HG03039 (cell line): Measurements from ENCODE around the gene IL18RAP.

ENCODE experiments used
- ATAC-seq: cut with Tn5 transposase; IDR thresholded peaks from one replicate; pipeline ENCODE4 v1.9.1; 2021; ENCODE audit warnings: mild to moderate bottlenecking, moderate library complexity; ENCODE audit not compliant: unreplicated experiment

Gene IL18RAP

GRCh38 chr2:102451968-102452367 is 29.0 kb downstream of the IL18RAP start:
- ATAC-seq: no peak

GRCh38 chr2:102453501-102453900 is 30.5 kb downstream of the IL18RAP start:
- no peak for ATAC-seq

GRCh38 chr2:102455061-102455670 is 32.2 kb downstream of the IL18RAP start:
- ATAC-seq: no peak

- ATAC-seq: no peak
These were observed 37.5 kb downstream of the IL18RAP start for GRCh38 chr2:102460467-102460866.

GRCh38 chr2:102461188-102461587 is 38.2 kb downstream of the IL18RAP start:
- ATAC-seq: no peak

GRCh38 chr2:102463160-102463559 is 40.2 kb downstream of the IL18RAP start:
- ATAC-seq: no peak

GRCh38 chr2:102470168-102470567 is 47.2 kb downstream of the IL18RAP start:
- ATAC-seq: no peak

- ATAC-seq: no peak
These were observed 50.1 kb downstream of the IL18RAP start, which contains the start of gene SLC9A4 for GRCh38 chr2:102473020-102473419. TSS of gene SLC9A4 (plus strand) at chr2:102473226. CDS start at chr2:102473760, 534 bp downstream.

GRCh38 chr2:102473631-102474030 is 50.7 kb downstream of the IL18RAP start:
- ATAC-seq: no peak

- no peak for ATAC-seq
These were observed 51.8 kb downstream of the IL18RAP start for GRCh38 chr2:102474785-102475184.

GRCh38 chr2:102478686-102479470 is 55.9 kb downstream of the IL18RAP start:
- ATAC-seq: no peak

GRCh38 chr2:102480285-102481195 is 57.6 kb downstream of the IL18RAP start:
- ATAC-seq: no peak

- no peak for ATAC-seq
These were observed 59.0 kb downstream of the IL18RAP start for GRCh38 chr2:102481931-102482330.

- no peak for ATAC-seq
These were observed 60.1 kb downstream of the IL18RAP start for GRCh38 chr2:102483086-102483485.

GRCh38 chr2:102484310-102485061 is 61.5 kb downstream of the IL18RAP start:
- no peak for ATAC-seq

- no peak for ATAC-seq
These were observed 62.3 kb downstream of the IL18RAP start for GRCh38 chr2:102485147-102485785.

GRCh38 chr2:102486941-102487702 is 64.2 kb downstream of the IL18RAP start:
- no peak for ATAC-seq

GRCh38 chr2:102487761-102488462 is 65.0 kb downstream of the IL18RAP start:
- ATAC-seq: no peak

GRCh38 chr2:102489646-102490045 is 66.7 kb downstream of the IL18RAP start:
- ATAC-seq: no peak
